Stomach (tissue), 4 donors: ENCODE results near the gene PCDH1.

Experiments
- POLR2A ChIP-seq, 4 donors: fragments of 450-650 bp; IDR thresholded peaks; one replicate each; pipeline ENCODE4 v1.6.1; 2016; ENCODE audit warnings: antibody characterized with exemption in 4 of 4, control low read depth in 2 of 4, mild to moderate bottlenecking in 1 of 4, moderate library complexity in 1 of 4
- TF ChIP-seq, protein P1 (sequence below), 7 experiments: fragments of 450-650 bp in 4 of 7; fragments of 200-600 bp in 3 of 7; sonication (generic) in 3 of 7; IDR thresholded peaks; one replicate each; pipeline ENCODE4 v1.5.1; 2016 to 2019; ENCODE audit warnings: antibody characterized with exemption in 7 of 7, control low read depth in 2 of 7, mild to moderate bottlenecking in 1 of 7

DNA sequence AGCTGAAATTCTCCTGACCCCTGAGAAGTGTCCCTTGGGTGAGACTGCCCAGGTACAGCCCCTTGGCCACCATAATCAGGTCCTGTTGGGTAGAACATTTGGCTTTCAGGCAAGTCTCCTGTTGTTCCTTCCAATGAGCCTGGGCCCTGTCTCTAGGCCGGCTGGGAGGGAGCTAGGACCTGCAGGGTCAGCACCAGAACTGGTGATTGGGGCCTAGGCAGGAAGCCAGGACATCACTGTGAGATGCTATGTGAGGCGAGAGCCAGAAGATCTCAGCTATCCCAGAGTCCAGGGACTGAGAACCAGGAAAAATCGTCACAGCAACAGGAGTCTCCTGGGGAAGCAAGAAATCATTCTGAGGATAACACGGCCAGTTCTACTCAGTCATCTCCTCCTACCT lies 51.5 kb downstream of the PCDH1 start:
- TF ChIP-seq, protein P1, sequence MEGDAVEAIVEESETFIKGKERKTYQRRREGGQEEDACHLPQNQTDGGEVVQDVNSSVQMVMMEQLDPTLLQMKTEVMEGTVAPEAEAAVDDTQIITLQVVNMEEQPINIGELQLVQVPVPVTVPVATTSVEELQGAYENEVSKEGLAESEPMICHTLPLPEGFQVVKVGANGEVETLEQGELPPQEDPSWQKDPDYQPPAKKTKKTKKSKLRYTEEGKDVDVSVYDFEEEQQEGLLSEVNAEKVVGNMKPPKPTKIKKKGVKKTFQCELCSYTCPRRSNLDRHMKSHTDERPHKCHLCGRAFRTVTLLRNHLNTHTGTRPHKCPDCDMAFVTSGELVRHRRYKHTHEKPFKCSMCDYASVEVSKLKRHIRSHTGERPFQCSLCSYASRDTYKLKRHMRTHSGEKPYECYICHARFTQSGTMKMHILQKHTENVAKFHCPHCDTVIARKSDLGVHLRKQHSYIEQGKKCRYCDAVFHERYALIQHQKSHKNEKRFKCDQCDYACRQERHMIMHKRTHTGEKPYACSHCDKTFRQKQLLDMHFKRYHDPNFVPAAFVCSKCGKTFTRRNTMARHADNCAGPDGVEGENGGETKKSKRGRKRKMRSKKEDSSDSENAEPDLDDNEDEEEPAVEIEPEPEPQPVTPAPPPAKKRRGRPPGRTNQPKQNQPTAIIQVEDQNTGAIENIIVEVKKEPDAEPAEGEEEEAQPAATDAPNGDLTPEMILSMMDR (IDR thresholded peaks at IDR 0.05): no peak
- TF ChIP-seq POLR2A (IDR thresholded peaks at IDR 0.05): no peak
